Mucosa of rectum (tissue), 2 donors: Measurements from ENCODE around the gene EFCAB12.

Source experiments
- H3K27ac ChIP-seq, 2 donors: one replicate each; pipeline ENCODE4 v1.7.0; 2013; ENCODE audit warnings: inconsistent platforms in 2 of 2, low read depth in 2 of 2, low read length in 2 of 2
- H3K27me3 ChIP-seq, 2 donors: one replicate each; pipeline ENCODE4 v1.7.0; 2013; ENCODE audit warnings: low read length in 2 of 2; ENCODE audit not compliant: control insufficient read depth in 2 of 2, insufficient read depth in 2 of 2
- H3K36me3 ChIP-seq, 2 donors: one replicate each; pipeline ENCODE4 v1.7.0; 2013; ENCODE audit warnings: low read length in 2 of 2; ENCODE audit not compliant: control insufficient read depth in 2 of 2, insufficient read depth in 2 of 2
- H3K4me1 ChIP-seq, 2 donors: one replicate each; pipeline ENCODE4 v1.7.0; 2013; ENCODE audit warnings: low read length in 2 of 2, mild to moderate bottlenecking in 1 of 2; ENCODE audit not compliant: control insufficient read depth in 2 of 2, insufficient read depth in 2 of 2
- H3K4me3 ChIP-seq, 2 donors: one replicate each; pipeline ENCODE4 v1.7.0; 2013; ENCODE audit warnings: low read length in 2 of 2
- H3K9ac ChIP-seq, 2 donors: one replicate each; pipeline ENCODE4 v1.7.0; 2013; ENCODE audit warnings: low read length in 2 of 2, low read depth in 1 of 2, mild to moderate bottlenecking in 1 of 2
- H3K9me3 ChIP-seq, 2 donors: one replicate each; pipeline ENCODE4 v1.7.0; 2013; ENCODE audit warnings: low read length in 2 of 2; ENCODE audit not compliant: control insufficient read depth in 2 of 2
- donor health status: healthy.
- donor health status: Normal muscosa, but diverticular disease.

EFCAB12 gene

DNA sequence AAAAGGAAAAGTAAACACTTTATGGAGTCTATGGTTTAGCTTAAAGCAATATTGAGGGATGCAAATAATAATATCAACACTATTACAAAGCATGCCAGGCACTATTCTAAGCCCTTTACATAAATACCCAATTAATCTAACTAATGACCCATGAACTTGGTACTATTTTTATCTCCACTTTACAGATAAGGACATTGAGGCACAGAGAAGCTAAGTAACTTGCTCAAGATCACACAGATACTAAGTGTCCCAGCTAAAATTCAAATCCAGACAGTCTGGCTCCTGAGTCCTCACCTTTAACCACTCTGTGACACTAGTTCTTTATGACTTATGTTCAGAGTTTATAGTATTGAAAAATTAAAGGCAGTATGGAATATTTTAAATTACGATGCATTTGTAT lies 5.7 kb upstream of the EFCAB12 start:
- H3K4me1 ChIP-seq: peaks cover 7 to 8% of the 10 kb centered on the region in 2 donors

DNA sequence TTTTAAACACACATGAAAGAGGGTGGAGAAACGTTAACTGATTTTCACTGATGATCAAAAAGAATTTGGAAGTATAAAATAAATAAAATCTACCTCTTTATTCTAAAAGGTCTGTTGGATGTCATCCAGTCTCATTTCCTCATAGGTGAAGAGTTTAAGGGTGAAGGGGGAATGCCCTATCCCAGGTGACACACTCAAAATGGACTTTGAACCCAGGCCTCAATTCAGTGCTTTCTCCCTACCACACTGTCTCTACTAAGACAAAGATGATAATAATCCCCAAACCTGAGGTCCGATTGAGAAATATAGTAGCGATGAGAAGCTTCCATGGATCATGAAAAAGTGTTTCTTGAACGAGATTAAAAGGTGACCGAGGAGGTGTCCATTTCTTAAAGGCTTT lies 5.1 kb upstream of the EFCAB12 start:
- H3K9me3 ChIP-seq: no peaks in the 10 kb centered on the region
- H3K4me1 ChIP-seq: peaks cover 10 to 12% of the 10 kb centered on the region in 2 donors
- H3K27ac ChIP-seq: no peak overlapping the region
- H3K27me3 ChIP-seq: no peaks in the 10 kb centered on the region
- no peak overlapping the region for H3K4me3 ChIP-seq
- peaks cover 44 to 54% of the 10 kb centered on the region in 2 donors for H3K36me3 ChIP-seq
- no peak overlapping the region for H3K9ac ChIP-seq

More for the DNA sequence above, 5.7 kb upstream of the EFCAB12 start:
- H3K9me3 ChIP-seq: no peaks in the 10 kb centered on the region
- no peak overlapping the region for H3K9ac ChIP-seq
- no peak overlapping the region for H3K27ac ChIP-seq
- no peak overlapping the region for H3K4me3 ChIP-seq
- H3K27me3 ChIP-seq: no peaks in the 10 kb centered on the region
- H3K36me3 ChIP-seq: peaks cover 44 to 54% of the 10 kb centered on the region in 2 donors

DNA sequence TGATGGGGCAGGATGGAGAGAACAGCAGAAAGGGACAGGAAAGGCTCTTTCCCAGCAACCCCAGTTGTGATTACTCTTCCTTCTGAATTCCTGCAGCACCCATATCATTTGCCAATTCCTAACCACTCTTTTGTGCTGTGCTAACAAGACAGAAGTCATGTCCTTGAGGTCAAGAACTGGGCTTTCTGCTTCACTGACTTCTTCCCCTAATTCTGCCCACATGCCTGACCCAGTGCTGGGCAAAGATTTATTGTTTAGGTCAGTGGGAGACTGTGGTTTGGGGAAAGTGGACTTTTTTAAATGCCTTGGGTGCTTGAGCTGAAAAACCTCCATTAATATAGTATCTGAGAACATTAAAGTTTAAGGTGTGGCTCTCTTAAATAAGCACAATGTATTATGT lies 4.2 kb upstream of the EFCAB12 start:
- H3K9ac ChIP-seq: no peak overlapping the region
- peaks cover 44 to 53% of the 10 kb centered on the region in 2 donors for H3K36me3 ChIP-seq
- peaks cover 14 to 18% of the 10 kb centered on the region in 2 donors for H3K4me1 ChIP-seq
- H3K27me3 ChIP-seq: no peaks in the 10 kb centered on the region
- H3K9me3 ChIP-seq: no peaks in the 10 kb centered on the region
- no peak overlapping the region for H3K4me3 ChIP-seq
- no peak overlapping the region for H3K27ac ChIP-seq

DNA sequence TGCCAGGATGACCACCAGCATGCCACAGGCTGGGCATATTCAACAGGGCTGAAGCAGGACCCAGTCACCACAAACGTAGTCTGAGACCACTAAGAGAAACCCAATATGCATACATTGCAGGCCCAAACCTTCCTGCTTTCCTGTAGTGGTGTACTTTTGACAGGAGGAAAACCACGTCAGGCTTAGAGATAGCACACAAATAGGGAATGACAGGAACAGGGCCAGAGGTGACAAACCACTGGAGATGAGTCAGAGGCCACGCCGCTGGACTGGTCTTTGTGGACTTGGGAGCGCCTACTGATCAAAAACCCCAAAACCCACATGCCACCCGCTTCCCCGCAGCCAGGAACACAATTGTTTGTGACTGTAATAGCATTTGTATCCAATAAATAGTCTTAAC lies 3.6 kb upstream of the EFCAB12 start:
- Histone ChIP-seq H3K4me3 (no peak overlapping the region), H3K27me3 (no peaks in the 10 kb centered on the region), H3K27ac (no peak overlapping the region), H3K9ac (no peak overlapping the region), H3K9me3 (no peaks in the 10 kb centered on the region), H3K4me1 (peaks cover 15 to 18% of the 10 kb centered on the region in 2 donors), H3K36me3 (peaks cover 44 to 51% of the 10 kb centered on the region in 2 donors)

DNA sequence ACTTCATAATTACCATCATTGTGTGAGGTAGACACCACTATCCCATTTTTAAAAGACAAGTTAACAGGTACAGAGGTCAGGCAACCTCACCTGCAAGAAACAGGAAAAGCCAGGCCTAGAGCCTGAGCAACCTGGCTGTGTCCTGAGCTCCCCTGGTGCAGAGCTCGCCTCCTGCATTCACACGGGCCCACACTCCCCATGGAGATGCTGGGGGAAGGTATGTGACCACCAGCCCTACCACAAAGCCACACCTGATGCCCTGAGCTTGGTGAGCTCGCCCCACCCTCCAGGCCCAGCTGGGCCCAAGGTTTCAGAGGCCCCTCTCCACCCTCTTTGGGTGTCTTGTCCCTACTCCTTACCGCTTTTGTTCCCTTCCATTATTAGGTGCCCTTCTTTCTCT lies 1.2 kb upstream of the EFCAB12 start:
- H3K4me3 ChIP-seq: no peak overlapping the region
- peaks cover 15 to 18% of the 10 kb centered on the region in 2 donors for H3K4me1 ChIP-seq
- no peaks in the 10 kb centered on the region for H3K27me3 ChIP-seq
- H3K27ac ChIP-seq: no peak overlapping the region
- peaks cover 26 to 35% of the 10 kb centered on the region in 2 donors for H3K36me3 ChIP-seq
- H3K9ac ChIP-seq: peak overlapping the region in 1 of 2 donors; percentile 17
- H3K9me3 ChIP-seq: no peaks in the 10 kb centered on the region

DNA sequence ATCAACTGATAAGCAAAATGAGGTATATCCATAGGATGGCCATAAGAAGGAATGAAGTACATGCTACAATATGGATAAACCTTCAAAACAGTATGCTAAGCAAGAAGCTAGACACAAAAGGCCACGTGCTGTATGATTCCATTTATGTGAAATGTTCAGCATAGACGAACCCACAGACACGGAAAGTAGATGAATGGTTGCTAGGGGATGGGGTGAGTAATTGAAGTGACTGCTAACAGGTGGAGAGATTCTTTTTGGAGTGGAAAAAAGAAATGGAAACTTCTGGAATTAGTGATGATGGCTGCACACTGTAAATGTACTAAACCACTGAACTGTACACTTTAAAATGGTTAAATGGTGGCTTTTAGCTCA lies 630 bp upstream of the EFCAB12 start:
- no peaks in the 10 kb centered on the region for H3K27me3 ChIP-seq
- peaks cover 15 to 18% of the 10 kb centered on the region in 2 donors for H3K4me1 ChIP-seq
- H3K9ac ChIP-seq: peak overlapping the region; percentile 37 to 52
- peak overlapping the region in 1 of 2 donors; percentile 90 for H3K4me3 ChIP-seq
- peaks cover 26 to 35% of the 10 kb centered on the region in 2 donors for H3K36me3 ChIP-seq
- H3K27ac ChIP-seq: no peak overlapping the region
- no peaks in the 10 kb centered on the region for H3K9me3 ChIP-seq

DNA sequence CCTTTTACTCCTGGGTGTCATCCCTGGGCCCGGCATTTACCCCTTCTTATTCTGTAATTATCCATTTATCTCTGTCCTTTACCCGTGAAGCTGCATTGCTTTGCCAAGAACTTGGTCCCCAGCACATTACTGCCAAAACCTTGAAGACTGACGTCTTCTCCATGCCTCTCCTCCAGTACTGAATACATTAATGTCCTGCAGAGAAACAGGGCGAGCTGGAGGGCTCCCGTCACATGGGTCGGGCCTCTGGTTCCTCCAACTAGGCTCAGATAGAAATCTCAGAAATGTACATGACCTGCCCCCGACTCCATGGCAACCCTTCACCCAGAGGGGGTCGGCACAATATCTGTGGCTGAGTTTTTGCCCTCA lies 445 bp downstream of the EFCAB12 start:
- Histone ChIP-seq H3K9me3 (no peaks in the 10 kb centered on the region), H3K27ac (no peak overlapping the region), H3K9ac (peak overlapping the region; percentile 37 to 56), H3K4me3 (peak overlapping the region; percentile 90 to 92), H3K27me3 (no peaks in the 10 kb centered on the region), H3K4me1 (peaks cover 15 to 22% of the 10 kb centered on the region in 2 donors), H3K36me3 (peaks cover 19 to 28% of the 10 kb centered on the region in 2 donors)

DNA sequence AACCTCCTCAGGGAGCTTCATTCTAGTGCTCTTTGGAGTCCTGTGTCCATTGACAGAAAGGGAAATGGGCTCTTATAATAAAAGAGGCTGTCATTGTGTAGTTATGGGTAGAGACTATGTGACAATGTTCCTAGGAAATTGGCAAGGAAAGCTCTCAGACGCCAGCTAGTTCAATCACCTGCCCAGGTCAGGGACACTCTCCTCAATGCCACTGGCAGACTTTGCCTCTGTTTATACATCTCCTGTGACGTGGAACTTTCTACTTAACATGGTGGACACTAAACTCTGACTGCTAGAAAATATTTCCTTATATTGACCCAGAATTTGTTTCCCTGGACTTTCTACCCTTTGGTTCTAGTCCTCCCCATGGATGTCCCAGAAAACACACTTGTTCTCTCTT lies 2.8 kb downstream of the EFCAB12 start:
- Histone ChIP-seq H3K4me1 (peaks cover 15 to 22% of the 10 kb centered on the region in 2 donors), H3K27me3 (no peaks in the 10 kb centered on the region), H3K36me3 (peaks cover 0 to 8% of the 10 kb centered on the region in 2 donors), H3K9ac (no peak overlapping the region), H3K27ac (no peak overlapping the region), H3K4me3 (no peak overlapping the region), H3K9me3 (no peaks in the 10 kb centered on the region)

DNA sequence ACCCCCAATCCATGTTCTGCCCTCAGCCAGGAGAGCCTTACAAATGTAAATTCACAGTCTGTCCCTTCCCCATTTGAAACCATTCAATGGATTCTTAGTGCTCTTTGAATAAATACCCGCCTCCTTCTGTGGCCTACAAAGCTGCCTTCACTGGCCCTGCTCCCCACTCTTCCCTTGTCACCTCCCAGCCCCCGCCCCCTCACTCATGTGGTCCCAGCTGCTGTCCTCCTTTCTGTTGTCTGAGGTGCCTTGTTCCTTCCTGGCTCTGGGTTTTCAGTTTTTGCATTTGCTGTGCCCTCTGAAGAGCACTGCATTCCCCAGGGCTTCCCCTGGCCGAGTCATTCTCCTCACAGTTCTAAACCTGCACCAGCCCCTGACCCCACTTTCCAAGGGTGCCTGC lies 3.2 kb downstream of the EFCAB12 start:
- Histone ChIP-seq H3K9me3 (no peaks in the 10 kb centered on the region), H3K9ac (no peak overlapping the region), H3K4me1 (peaks cover 15 to 22% of the 10 kb centered on the region in 2 donors), H3K36me3 (peaks cover 0 to 6% of the 10 kb centered on the region in 2 donors), H3K27ac (no peak overlapping the region), H3K27me3 (no peaks in the 10 kb centered on the region), H3K4me3 (no peak overlapping the region)

DNA sequence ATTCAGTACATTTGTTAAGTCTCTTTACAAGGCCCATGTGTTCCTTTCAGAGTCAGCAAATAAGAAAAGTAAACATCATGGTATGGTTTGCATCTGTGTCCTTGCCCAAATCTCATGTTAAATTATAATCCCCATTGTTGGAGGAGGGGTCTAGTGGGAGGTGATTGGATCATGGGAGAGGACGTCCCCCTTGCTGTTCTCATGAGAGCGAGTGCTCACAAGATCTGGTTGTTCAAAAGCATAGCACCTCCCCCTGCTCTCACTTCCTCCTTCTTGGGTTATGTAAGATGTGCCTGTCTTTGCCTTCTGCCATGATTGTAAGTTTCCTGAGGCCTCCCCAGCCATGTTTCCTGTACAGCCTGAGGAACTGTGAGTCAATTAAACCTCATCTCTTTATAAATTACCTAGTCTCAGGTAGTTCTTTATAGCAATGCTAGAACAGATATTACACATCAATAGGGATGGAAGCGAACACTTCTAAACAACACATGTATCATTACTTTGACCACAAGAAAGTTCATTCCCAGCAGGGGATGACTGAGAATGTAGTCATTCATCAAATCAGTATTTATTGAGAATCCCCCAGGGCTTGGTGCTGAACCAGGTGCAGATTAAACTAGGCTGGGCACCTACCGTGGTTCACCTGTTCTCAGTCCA lies 4.1 kb downstream of the EFCAB12 start:
- no peaks in the 10 kb centered on the region for H3K36me3 ChIP-seq
- no peak overlapping the region for H3K9ac ChIP-seq
- no peaks in the 10 kb centered on the region for H3K27me3 ChIP-seq
- no peak overlapping the region for H3K4me3 ChIP-seq
- peak overlapping the region; percentile 3 to 54 for H3K27ac ChIP-seq
- H3K9me3 ChIP-seq: no peaks in the 10 kb centered on the region
- peaks cover 15 to 18% of the 10 kb centered on the region in 2 donors for H3K4me1 ChIP-seq
